GM19193 (cell line): Measurements from ENCODE around the gene CNOT4.

Source experiments
- POLR2A ChIP-seq: IDR thresholded peaks from 4 replicates; pipeline ENCODE4 v1.6.1; 2011; ENCODE audit not compliant: insufficient read depth, insufficient read length; ENCODE audit errors: extremely low read depth

CNOT4 gene

DNA sequence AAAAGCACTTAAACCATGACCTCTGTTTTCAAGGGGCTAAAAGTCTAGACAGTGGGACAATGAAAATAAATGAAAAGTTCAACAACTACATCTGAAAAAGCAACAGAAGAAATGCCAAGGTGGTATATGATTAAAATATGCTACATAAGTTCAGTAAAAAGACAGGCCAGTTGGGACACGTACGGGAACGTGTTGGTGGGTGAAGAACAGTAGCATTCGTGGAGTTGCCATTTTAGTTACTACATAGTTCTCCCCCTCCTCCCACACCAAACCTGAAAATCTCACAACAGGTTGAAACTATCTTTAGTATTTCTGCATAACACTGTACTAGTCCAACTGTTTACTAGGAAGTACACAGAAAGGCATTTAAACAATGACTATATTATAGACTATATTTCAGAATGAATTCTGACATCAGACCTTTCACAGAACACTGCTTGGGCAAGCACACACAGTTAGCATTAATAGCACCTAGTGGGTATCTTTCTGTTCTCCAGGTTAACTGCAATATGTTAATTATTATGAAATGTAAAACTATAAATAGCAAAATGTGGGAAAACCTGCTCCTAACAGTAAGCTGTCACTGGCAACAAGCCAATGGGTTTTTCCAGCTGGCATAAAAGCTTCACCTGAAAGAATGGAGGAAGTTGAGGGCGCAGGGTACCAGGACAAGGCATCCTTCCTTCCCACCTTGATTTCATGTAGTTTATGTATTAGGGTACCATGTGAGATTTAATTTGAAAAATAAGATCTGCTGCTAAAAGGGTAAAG, 141.3 kb downstream of the CNOT4 start:
- no peak for TF ChIP-seq POLR2A

- no peak for TF ChIP-seq POLR2A
Observed at GRCh38 chr7:135366843-135367508, 142.9 kb downstream of the CNOT4 start.

DNA sequence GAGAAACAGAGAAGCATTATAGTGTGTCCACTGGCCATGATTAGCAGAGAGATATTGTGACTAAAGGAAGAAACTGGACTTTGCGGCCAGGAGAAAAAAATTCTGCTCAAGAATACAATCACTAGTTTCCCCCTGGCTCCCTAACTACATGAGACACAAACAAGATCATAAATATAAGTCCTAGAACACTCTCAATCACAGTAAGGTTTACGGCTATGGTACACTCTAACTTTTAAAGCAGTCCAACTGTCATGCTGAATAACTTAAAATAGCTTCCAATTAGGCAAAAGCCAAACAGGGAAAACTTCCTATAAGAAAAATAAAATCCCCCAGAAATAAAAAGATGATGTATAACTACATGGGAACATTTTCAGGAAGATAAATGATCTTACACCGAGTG, 144.2 kb downstream of the CNOT4 start:
- TF ChIP-seq POLR2A, result no peak

- TF ChIP-seq POLR2A, result no peak
Observed at GRCh38 chr7:135364206-135364605, 145.7 kb downstream of the CNOT4 start.

- TF ChIP-seq POLR2A, result no peak
Observed at GRCh38 chr7:135362871-135363270, 147.0 kb downstream of the CNOT4 start.

DNA sequence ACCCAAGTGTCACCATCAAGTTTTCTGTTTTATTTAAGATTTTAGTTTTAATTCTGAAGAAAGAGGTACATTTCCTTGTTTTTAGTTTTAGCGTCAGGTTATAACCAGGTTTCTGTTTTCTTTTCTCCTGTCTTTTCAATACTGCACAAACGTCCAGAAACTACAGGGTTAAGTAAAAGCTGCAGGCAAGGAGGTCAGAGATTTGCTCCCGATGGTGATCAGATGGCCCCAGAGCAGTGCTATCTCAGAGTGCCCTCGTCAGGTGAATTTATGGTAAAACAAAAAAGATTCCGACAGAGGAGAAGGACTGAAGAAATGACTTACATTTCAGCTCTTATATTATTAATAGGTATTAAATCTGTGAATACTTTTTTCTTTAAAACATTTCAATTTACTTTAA, 148.1 kb downstream of the CNOT4 start:
- TF ChIP-seq POLR2A, result no peak

- TF ChIP-seq POLR2A, result no peak
Observed at GRCh38 chr7:135359615-135360014, 150.3 kb downstream of the CNOT4 start.

DNA sequence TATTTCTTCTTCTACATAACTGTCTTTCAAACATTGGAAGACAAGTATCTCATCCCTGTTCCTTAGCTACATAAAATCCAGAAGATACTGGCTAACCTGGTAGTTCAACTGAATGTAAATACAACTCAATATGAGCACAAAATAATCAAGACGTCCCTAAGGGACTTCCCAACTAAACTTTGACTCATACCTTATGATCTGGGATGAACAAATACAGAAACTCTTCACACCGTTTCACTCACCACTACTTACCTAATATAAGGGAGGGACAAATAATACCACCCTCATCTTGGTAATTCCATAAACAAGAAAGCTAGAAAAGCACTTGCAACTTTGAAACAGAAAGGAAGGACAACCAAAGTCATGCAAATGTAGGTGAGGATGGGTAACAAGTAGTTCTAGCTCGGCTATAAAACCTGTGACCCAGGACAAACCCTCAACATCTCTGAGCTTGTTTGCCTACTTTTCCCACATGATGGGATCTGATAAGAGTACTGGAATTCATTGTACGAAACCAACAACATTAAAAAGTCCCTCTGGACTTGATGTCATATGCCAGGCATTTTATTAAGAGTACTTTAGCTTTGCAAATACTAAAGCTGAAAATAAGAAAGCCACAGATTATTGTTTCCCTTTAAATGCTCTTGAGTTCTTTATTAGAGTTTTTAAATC, 154.4 kb downstream of the CNOT4 start:
- no peak for TF ChIP-seq POLR2A

GRCh38 chr7:135353832-135354231, 156.1 kb downstream of the CNOT4 start:
- TF ChIP-seq POLR2A, result no peak

DNA sequence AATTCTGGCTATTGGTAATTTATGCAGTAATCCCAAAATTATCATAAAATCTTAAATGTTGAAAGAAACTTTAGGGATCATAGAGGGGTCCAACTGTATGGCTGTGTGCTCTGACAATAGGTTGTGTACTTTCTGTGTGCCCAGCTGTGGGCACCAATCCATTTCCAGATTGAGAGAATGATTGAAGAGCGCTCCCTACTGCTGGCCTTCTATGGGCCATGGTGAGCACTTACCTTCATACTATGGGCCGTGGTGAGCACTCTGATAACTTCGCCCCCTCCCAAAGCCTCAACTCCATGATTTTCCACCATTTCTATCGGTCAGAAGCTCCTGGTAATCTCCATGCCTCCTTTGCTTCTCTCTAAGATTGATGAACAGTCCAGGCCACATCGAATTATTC, 157.6 kb downstream of the CNOT4 start:
- no peak for TF ChIP-seq POLR2A

- TF ChIP-seq POLR2A, result no peak
Observed at GRCh38 chr7:135349746-135350145, 160.2 kb downstream of the CNOT4 start.

DNA sequence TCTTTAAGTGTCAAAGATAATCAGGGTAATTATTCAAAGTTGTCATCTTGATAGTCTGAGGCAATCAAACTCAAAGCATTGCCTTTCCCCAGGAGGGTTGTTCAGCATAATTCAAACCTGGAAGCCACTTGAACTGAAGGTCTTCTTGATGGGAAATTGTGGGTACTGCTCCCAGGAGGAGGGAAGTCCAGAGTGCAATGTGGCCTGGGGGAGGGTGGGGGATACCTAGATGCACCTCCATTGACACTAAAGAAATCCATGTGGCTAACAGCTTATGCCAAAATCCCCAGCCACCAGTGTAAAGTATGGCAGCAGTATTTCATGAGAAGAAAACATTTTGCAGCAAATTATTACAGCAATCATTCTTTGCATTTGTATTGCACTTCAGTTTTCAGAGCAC, 161.4 kb downstream of the CNOT4 start:
- TF ChIP-seq POLR2A, result no peak

GRCh38 chr7:135343361-135343760, 166.5 kb downstream of the CNOT4 start:
- TF ChIP-seq POLR2A, result no peak

- TF ChIP-seq POLR2A, result no peak
Observed at GRCh38 chr7:135342887-135343286, 167.0 kb downstream of the CNOT4 start.

DNA sequence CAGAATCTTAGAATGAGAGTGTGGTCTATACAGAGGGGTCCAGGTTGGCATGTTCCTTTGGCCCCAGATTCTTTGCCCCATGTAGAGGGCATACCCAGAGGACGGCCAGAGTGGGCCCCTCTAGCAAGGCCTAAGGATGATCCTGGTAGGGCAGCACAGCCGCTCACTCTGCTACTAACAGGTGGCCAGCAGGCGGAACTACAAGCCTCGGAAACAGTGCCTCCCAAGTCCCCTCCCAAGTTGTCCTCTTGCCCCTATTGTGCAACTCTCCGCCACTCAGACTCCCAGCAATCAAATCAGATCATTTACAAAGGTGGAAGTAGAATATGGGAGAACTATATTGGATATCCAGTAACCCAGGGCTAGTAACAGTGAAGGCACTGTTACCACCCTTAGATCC, 168.9 kb downstream of the CNOT4 start:
- no peak for TF ChIP-seq POLR2A
